NCI-H128 (cell line): ENCODE measurements around the gene OR2T11.
"Not testable (repeated sequence)": the region's sequence is repeated elsewhere in the genome, so short reads cannot be mapped to it uniquely, and the experiment has no call there.

Source experiments
- DNase-seq: peaks from one replicate; lab custom pipeline; 2025; ENCODE audit not compliant: unreplicated experiment; lab: John Stamatoyannopoulos, UW

Gene OR2T11

GRCh38 chr1:248621770-248622169 is 13.1 kb downstream of the OR2T11 start:
- no peak for DNase-seq

- DNase-seq = no peak
Measured at GRCh38 chr1:248618878-248619277, 16.0 kb downstream of the OR2T11 start.

- DNase-seq = no peak
Measured at GRCh38 chr1:248618119-248618518, 16.8 kb downstream of the OR2T11 start.

- DNase-seq = no peak
Measured at GRCh38 chr1:248613742-248614141, 21.1 kb downstream of the OR2T11 start.

- no peak for DNase-seq
Measured at GRCh38 chr1:248611883-248612414, 22.9 kb downstream of the OR2T11 start.

- no peak for DNase-seq
Measured at GRCh38 chr1:248610301-248610700, 24.6 kb downstream of the OR2T11 start.

GRCh38 chr1:248599396-248599795 is 35.5 kb downstream of the OR2T11 start:
- DNase-seq = no peak

GRCh38 chr1:248597589-248597988 is 37.3 kb downstream of the OR2T11 start, which contains the start of gene OR2T10:
Gene OR2T10, minus strand, starts transcription at chr1:248597700. Its CDS starts 3,932 bp downstream, at chr1:248593768.
- no peak for DNase-seq

GRCh38 chr1:248596615-248597014 is 38.3 kb downstream of the OR2T11 start:
- DNase-seq = no peak

- no peak for DNase-seq
Measured at GRCh38 chr1:248593226-248593625, 41.7 kb downstream of the OR2T11 start.

GRCh38 chr1:248592655-248593054 is 42.2 kb downstream of the OR2T11 start:
- DNase-seq = no peak

GRCh38 chr1:248590055-248590454 is 44.8 kb downstream of the OR2T11 start:
- no peak for DNase-seq

GRCh38 chr1:248589334-248589733 is 45.6 kb downstream of the OR2T11 start:
- no peak for DNase-seq

- DNase-seq = no peak
Measured at GRCh38 chr1:248585266-248585665, 49.6 kb downstream of the OR2T11 start.

- DNase-seq = no peak
Measured at GRCh38 chr1:248576260-248576980, 58.5 kb downstream of the OR2T11 start.

GRCh38 chr1:248574657-248575056 is 60.2 kb downstream of the OR2T11 start, which contains the start of gene OR2T34:
Gene OR2T34, minus strand, starts transcription at chr1:248574757. Its CDS starts 0 bp downstream, at chr1:248574757.
- DNase-seq = not testable (repeated sequence)

- DNase-seq = not testable (repeated sequence)
Measured at GRCh38 chr1:248573856-248574255, 61.0 kb downstream of the OR2T11 start.
